Measurements from ENCODE around the gene ADGRL3.
"Not testable (repeated sequence)": the region's sequence is repeated elsewhere in the genome, so short reads cannot be mapped to it uniquely, and the experiment has no call there.

The ADGRL3 gene

GRCh38 chr4:61756937-61757336, 556.8 kb downstream of the ADGRL3 start:
- not testable (repeated sequence) for DNase-seq (ENCODE audit: low read depth)

GRCh38 chr4:61757983-61758382, 557.9 kb downstream of the ADGRL3 start:
- DNase-seq (ENCODE audit: low read depth), result not testable (repeated sequence)

GRCh38 chr4:61758596-61758995, 558.5 kb downstream of the ADGRL3 start:
- DNase-seq (ENCODE audit: low read depth), result not testable (repeated sequence)

GRCh38 chr4:61759245-61759644, 559.1 kb downstream of the ADGRL3 start:
- not testable (repeated sequence) for DNase-seq (ENCODE audit: low read depth)

- not testable (repeated sequence) for DNase-seq (ENCODE audit: low read depth)
These were observed 559.8 kb downstream of the ADGRL3 start for GRCh38 chr4:61759885-61760284.

- DNase-seq (ENCODE audit: low read depth), result no peak
These were observed 560.7 kb downstream of the ADGRL3 start for GRCh38 chr4:61760820-61761219.

GRCh38 chr4:61762722-61763627, 562.8 kb downstream of the ADGRL3 start:
- no peak for DNase-seq (ENCODE audit: low read depth)

- no peak for DNase-seq (ENCODE audit: low read depth)
These were observed 563.6 kb downstream of the ADGRL3 start for GRCh38 chr4:61763682-61764081.

- DNase-seq (ENCODE audit: low read depth), result not testable (repeated sequence)
These were observed 564.0 kb downstream of the ADGRL3 start for GRCh38 chr4:61764090-61764489.

GRCh38 chr4:61769444-61770167, 569.5 kb downstream of the ADGRL3 start:
- not testable (repeated sequence) for DNase-seq (ENCODE audit: low read depth)

- no peak for DNase-seq (ENCODE audit: low read depth)
These were observed 570.3 kb downstream of the ADGRL3 start for GRCh38 chr4:61770456-61770855.

- DNase-seq (ENCODE audit: low read depth), result no peak
These were observed 570.9 kb downstream of the ADGRL3 start for GRCh38 chr4:61771056-61771455.

- DNase-seq (ENCODE audit: low read depth), result no peak
These were observed 572.0 kb downstream of the ADGRL3 start for GRCh38 chr4:61772126-61772525.

GRCh38 chr4:61773655-61774245, 573.6 kb downstream of the ADGRL3 start:
- no peak for DNase-seq (ENCODE audit: low read depth)

GRCh38 chr4:61782133-61782532, 582.0 kb downstream of the ADGRL3 start:
- no peak for DNase-seq (ENCODE audit: low read depth)

- DNase-seq (ENCODE audit: low read depth), result no peak
These were observed 582.9 kb downstream of the ADGRL3 start for GRCh38 chr4:61783050-61783449.

GRCh38 chr4:61785761-61786160, 585.6 kb downstream of the ADGRL3 start:
- DNase-seq (ENCODE audit: low read depth), result no peak

- DNase-seq (ENCODE audit: low read depth), result no peak
These were observed 586.1 kb downstream of the ADGRL3 start for GRCh38 chr4:61786211-61786610.

- no peak for DNase-seq (ENCODE audit: low read depth)
These were observed 595.9 kb downstream of the ADGRL3 start for GRCh38 chr4:61795998-61796397.

- DNase-seq (ENCODE audit: low read depth), result no peak
These were observed 599.7 kb downstream of the ADGRL3 start for GRCh38 chr4:61799794-61800193.

- DNase-seq (ENCODE audit: low read depth), result no peak
These were observed 605.1 kb downstream of the ADGRL3 start for GRCh38 chr4:61805227-61805626.

- DNase-seq (ENCODE audit: low read depth), result no peak
These were observed 605.9 kb downstream of the ADGRL3 start for GRCh38 chr4:61805979-61806378.

GRCh38 chr4:61812171-61812570, 612.0 kb downstream of the ADGRL3 start:
- DNase-seq (ENCODE audit: low read depth), result no peak

All from activated T-cell treated with anti-CD3 and anti-CD28 coated beads for 24 hours (primary cell).